NCI-H446 (cell line): Measurements from ENCODE around the gene SEZ6.

Experiments used
- DNase-seq, 2 experiments: peaks; one replicate each; lab custom pipeline; 2025; lab: John Stamatoyannopoulos, UW

The SEZ6 gene

DNA sequence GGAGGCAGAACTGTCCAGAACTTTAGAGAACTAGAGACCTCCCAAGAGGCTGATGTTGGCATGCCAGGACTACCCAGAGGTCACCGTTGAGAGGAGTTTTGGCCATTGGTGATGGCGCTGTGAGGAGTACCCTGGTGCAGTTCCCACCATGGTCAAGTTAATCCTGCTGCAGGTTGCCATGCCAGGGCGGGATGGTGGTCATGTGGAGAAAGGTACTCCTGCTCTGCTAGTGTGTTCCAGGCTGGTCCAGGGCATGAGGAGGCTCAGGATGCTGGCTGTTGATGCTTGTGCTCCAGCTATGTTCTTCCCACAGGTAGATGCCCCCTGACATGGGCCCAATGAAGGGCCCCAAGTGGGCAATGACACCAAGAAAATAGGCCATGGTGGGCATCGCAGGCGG lies 50.4 kb downstream of the SEZ6 start:
- DNase-seq, result no peak

DNA sequence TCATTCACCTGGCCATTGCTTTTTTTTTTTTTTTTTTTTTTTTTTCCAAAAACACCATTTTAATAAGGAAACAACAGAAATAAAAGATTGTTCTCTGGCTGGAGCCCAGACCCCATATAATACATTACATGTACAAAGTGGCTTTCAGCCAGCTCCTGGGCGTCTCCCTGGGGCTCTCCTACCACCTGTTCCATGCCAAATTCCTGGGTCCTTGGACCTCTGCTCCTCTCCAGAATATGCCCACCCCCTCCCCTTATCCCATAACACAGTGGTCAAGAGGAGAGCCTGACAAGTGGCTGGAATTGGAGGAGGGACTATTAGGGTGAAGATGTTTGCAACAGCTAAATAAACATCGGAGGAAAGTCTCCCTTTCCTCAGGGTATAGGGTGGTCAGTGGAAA lies 50.9 kb downstream of the SEZ6 start:
- DNase-seq, result no peak

DNA sequence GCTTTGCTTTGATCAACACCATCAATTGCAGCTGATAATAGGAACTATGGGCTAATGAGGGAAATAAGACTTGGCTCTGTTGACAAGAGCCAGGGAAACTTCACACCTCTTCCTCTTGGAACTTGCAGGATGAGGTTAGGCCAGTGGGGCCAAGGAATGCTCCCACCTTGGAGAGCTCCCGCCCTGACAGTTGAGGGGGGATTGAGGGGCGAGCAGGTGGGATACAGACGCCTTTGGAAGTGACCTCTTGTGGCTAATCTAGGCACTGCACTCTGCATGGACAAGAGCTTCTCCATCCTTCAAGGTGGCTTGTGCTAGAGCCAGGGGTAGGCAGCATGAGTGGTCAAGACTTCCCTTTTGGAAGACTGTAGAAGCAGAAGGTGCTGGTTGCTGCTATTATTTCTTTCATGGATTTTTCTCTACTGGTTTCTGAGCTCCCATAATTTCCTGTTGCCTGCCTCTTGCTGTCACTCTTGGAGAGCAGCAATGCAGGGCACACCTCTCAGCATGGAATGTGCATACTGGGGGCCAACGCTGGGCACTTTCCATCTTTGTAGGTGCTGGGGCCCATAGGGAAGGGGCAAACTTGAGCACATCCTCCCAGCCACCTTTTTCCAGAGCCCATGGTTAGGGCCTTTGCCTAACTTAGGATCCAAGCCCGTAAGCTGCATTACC lies 52.3 kb downstream of the SEZ6 start:
- DNase-seq, result peak; percentile 30 to 37

DNA sequence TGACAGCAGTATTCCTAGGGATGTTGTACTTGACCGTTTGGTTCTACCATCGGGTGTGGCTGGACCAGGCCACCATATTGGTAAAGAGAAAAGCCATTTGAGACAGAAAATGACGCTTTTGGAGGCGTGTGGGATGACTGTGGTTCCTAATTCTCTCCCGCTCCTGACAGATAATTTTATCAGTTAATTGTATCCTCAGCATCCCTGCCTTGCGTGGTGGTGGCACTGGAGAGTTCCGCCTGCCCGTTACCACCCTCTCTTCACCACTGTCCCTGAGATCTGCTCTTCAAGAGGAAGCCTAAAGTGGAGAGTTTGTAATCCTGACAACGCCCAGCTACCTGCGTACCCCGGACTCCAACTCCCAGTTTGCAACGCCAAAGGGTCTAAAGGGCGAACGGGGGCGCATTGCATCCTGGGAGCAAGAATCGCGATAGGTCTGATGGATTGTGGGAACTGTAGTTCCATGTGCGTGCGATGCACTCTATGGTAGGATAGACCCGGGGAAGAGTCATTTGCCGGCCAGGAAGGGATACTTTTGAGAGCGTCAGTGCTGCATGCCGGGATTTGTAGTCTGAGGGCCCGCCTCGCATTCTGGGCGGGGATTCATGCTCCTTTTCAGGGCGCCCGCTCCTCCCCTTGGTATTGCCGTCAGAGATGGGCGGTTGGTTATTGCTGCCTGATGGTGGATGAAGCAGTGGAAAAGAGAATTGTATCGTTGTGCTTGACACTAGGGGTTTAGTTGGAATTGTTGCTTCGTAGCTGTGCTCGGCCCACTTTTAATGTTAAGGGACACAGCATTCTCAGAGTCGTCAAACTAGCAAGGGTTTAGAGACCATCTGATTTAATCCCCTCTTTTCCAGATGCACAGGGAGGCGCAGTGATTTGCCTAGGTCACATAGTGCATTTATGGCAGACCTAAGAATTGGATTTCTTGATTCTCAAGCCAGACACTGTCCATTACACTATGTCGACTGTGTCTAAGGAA lies 53.5 kb downstream of the SEZ6 start:
- DNase-seq, result peak; percentile 98

DNA sequence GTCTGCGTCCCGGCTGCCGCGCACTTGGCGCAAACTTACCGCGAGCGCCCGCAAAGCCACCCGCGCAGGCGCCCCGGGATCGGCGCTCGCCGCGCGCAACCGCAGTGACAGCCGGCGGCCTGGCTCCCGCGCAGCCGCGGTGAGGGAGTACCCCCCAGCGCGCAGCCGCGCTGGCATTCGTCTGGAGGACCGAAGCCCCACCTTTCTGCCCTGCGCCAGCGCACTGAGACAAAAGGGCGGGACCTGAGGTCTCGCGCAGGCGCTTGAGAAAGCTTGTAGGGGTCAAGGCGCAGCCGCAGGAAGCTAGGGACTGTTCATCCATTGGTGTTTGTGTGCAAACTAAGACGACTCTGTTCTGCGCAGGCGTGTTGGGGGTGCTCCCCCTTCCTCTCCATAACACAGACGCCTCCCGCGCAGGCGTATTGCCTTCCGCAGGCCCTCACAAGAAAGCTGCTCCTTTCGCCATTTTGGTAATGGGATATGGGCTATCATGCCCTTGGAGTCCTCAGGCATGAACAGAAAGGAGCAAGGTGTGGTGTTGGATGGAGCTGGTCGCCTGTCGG lies 54.3 kb downstream of the SEZ6 start, which contains the start of gene PHF12:
TSS of gene PHF12 (minus strand) at position 91 of the 563 bp plus-strand sequence. CDS start 558 bp downstream, outside the sequence.
- peak; percentile 99 for DNase-seq

DNA sequence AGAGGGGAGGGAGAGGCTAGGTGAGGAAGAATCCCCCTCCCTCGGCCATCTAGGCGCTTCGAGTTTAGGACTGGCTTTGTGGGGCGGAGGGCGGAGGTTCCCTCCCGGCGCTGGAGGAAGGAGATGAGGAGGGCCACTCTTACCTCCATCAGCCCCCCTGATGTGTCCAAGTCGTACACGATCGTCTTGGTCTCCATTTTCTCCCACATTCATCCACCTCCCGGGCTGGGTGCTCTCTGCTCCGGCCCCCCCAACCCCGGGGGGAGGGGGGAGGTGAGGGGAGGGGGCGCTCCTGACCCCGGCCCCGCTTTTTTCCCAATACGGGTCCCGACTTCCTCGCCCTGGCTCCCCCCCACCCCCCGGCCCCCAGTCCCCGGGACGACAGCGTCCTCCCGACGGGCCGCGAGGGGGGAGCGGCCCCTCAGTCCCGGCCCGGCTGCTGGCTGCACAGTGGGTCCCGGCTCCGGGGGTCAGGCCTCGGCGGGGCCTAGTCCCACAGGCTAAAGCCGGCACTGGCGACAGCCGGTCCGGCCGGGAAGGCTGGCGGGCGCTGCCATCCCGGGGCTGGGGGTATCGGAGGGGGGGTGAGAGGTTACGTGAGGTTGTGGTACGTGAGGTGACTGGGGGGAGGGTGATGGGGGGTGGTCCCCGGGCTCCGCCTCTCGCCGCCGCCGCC lies 54.9 kb downstream of the SEZ6 start:
- no peak for DNase-seq

DNA sequence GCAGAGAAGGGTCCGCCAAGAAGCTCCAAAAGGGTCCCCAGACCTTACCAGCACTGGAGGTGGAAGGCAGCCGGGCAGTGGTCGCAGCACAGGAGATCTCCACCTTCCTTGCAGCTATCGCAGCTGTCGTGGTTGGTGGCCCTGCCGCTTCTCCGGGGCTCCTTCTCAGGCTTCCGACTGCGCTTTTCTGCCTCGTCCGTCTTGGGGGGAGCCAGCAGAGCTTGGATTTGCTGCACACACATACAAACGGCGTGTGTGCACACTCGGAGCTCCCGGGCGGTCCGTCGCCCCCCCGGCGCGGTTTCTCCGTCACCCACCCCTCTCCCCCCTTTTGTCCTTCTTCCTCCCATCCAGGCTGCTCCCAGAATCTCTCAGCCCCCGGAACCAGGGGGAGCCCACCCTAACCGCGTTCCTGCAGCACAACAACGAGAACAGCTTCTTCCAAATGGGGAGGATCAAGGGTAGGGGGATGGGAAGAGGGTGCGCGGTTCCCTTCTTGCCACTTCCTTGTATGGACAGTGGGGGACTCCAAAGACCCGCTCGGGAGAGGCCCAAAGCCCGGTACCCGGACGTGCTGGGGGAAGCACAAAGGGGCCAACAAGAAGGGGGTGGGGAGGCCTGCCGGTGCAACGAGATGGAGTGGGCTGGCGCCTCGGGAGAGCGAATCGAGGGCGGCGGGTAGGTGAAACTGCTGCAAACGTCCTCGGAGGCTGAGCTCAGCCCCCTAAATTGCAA lies 55.6 kb downstream of the SEZ6 start:
- peak in 1 of 2 experiments; percentile 50 for DNase-seq

DNA sequence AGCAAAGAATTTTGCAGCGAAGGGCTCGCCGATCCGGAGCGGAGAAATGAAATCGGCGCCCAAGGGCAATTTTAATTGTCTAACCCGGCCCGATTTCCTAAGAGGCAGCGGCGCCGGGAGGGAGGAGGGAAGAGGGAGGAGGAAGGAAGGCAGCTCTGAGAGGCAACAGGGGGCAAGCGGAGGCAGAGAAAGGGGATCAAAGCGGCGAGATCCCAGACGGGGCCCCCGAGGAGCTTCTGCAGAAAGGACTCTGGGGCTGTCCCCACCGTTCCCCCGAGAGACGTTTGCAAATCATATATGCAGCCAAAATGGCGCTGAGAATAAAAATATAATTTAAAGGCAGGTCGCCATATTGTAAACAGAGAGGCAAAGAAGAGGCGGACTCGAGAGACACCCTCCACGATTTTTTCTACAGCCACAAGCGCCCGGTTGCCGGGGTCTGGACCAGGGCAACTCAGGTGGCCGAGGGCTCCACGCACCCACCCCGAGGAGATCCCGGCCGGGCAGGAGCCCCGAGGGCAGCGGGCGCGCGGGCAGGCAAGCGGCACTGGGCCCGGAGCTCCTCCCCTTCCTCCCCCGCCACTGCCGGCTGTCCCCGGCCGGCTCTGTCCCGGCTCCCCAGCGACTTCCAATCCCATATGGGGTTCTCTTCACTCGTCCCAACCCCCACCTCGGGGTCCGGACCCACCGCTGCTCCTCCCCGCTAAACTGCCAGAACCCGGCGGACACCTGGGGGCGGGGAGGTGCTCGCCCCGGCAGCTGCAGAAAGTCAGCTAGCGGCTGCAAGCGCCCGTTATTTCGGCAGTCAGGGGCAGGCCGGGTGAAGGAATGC lies 56.4 kb downstream of the SEZ6 start:
- DNase-seq, result peak in 1 of 2 experiments; percentile 36

DNA sequence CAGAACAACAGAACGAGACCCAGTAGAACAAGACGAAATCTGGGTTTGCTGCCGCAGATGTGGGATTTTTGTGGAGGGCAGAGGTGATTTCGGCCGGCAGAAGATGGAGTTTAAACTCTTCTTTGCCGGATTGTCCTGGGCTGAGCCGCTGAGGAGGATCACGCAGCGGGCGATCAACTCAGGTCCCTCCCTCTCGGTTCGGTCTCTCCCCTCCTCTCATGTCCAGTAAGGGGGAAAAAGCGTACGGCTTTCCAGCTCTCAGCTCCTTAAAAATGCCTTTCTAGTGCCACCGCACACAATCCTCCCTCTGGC lies 57.0 kb downstream of the SEZ6 start:
- DNase-seq, result no peak

DNA sequence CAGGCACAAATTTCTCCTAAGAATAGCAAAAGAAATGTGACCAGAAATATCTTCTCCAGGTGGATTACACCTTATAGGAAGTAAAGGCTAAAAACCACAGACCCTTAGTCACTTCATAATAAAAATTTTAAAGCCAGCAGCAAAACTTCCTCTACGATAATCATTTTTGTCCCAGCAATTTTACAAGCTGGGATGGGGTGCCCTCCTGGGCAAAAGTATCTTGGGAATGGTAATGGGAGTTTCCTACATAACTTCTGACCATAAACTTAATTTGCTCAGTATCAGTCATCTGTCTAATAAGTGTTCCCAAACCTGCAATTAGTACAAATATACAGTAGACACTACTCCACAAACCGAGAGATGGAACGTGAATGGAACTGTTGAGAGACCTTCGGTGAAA lies 57.5 kb downstream of the SEZ6 start:
- no peak for DNase-seq

DNA sequence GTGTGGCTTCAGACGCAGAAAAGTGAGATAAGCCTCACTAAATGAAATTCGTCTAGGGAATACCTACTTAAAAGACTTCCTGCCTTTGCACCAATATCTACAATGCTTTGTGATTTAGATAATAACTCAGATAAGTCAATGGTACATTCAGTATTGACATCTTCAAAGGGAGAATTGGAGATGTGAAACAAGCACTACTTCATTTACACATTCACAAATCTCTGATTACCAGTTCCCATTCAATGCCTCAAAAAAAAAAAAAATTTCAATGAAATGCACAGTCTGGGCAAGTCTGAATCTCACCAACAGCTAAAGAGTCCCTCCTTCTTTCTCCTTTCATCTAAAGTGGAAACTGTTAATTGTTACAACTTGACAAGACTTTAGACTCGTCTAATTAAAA lies 58.2 kb downstream of the SEZ6 start:
- DNase-seq, result no peak

DNA sequence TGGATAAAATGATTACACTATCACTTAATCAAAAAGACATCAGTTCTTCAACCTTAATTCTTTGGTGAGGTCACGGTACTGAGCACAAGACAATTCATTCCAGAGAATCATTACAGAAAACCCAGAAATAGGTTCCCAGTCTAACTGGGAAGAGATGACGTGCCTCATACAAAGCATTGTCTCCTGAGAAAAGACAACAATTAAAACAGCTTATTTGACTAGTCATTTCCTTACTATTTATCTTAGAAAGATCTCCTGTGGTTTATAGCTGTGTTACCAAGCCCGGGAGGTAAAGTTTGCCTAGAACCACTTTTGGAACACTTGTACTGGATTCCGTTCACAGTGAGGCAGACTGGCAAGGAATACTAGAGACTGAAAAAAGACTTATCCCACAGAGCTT lies 59.6 kb downstream of the SEZ6 start:
- DNase-seq, result no peak

DNA sequence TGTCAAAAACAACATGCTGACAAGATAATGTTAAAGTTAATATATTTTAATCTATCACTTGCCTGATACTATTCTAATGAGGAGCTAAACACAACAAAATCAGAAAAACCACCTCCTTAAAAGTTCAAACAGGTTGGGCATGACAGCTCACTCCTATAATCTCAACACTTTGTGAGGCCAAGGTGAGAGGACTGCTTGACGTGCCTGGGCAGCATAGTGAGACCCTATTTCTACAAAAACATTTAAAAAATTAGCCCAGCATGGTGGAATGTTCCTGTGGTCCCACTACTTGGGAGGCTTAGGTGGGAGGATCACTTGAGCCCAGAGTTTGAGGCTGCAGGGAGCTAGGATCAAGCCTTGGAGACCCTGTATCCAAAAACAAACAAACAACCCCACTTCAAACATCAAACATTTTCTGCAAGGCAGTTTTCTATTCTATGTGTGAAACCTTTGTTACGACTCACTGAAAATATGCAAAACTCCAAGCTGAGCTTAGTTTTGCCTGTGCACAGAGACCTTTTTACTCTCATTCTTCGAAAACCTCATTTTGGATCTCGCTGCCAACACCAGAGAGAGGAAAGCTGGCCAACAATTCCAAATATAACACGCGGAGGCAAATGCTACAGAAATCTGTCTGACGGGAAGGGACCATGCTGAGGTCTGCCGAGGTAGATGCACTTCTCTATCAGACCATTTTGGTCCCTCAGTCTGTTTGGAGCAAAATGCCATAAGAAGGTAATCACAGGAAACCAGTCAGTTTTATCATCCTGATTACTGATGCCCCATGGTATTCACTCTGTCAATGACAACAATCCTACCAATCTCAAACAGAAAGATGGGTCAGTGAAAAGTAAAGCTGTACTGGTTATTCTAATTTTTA lies 60.7 kb downstream of the SEZ6 start:
- no peak for DNase-seq

DNA sequence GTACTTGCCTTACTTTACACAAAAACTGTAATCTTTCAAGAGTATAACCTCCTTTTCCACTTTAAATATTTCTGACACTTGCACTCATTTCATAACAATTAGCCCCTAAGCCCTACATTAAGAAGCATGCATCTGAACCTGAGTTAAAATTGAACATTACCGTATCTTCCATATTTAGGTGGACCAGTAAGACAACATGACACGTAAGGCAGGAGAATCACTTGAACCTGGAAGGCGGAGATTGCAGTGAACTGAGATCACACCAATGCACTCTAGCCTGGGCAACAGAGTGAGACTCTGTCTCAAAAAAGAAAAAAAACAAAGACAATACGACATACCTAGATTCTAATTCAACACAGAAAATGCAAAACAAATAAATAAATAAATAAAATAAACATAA lies 61.5 kb downstream of the SEZ6 start:
- no peak for DNase-seq

DNA sequence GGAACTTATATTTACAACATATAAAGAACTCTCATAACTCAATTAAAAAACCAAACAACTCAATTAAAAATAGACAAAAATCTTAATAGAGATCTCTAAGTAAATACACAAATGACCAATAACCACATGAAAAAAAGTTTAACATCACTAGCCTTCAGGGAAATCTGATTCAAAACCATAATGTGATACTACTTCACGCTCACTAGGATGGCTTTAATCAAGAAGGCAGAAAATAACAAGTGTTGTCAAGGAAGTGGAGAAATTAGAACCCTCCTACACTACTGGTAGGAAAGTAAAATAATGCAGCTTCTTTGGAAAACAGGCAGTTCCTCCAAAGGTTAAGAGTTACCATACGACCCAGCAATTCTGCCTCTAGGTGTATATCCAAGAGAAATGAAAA lies 62.9 kb downstream of the SEZ6 start:
- DNase-seq, result no peak

DNA sequence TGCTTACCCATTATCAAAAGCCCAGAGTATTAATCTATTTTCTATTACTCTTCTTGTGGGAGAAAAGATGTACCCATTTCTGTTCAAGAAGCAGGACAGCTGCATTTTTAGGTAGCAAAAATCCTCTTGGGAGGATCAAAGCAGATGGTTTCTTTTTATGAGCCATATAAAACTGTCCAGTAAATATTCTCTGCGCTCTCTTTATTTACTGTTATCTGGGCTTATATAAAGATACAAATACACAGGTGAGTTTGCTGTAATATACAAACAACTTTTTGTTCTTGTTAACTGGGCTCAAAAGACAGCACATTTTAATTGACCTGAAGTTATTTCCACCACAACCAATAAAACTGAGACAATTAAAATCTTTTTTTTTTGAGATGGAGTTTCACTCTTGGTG lies 64.6 kb downstream of the SEZ6 start:
- DNase-seq, result no peak

DNA sequence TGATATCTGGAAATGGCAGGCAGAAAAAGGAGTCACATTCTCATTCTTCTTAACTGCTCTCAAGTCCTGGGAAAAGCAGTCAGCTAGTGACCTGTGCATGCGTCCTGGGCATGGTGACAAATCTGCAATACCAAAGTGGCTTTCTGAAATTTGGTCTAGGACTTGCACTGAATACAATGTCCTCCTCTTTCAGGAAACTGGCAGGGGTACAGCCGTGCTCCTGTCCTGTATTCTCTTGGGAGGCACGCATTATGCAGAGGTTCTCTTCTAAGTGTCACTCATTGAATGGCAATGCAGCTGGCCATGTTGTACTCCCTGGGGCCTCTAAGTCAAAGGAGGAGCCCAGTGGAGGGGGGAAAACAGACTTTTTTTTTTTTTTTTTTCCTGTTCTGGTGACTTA lies 65.2 kb downstream of the SEZ6 start:
- no peak for DNase-seq

DNA sequence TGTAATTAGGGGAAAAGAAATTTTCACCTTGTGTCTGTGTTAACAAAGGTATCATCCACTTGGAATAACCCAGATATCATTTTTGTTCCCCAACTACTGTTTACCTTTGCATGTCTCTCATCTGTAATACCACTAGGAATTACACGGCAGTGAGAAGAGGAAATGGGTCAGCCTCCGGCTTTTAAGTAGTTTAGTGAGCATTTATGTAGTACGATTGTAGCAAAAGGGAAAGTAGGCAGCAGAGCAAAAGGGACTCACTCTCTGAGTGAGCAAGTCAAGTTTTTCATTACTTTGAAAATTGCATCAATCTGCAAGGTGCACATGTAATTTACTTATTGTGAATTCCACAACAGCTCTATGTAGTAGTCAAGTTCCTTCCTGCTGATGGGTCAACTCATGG lies 65.7 kb downstream of the SEZ6 start:
- DNase-seq, result no peak

DNA sequence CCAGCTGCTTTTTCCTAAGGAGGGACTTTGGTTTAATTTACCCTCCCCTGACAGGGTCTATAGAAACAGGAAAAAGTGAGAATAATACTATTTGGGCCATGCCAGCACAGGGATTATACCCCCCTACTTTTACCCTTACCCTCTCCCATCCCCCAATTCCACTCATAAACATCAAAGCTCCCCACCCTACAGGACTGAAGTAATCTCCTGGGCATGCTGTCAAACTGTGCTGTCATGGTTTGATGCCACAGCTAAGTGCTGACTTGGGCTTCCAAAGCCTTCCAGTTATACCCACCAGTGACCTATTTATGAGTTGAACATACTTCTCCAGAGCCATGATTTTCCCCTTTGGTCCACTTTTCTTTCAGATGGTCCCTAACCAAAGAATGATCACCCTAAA lies 67.3 kb downstream of the SEZ6 start:
- no peak for DNase-seq
